Measurements from ENCODE around the gene RHOU.

- no peak for TF ChIP-seq CTCF (IDR thresholded peaks at IDR 0.05)
- TF ChIP-seq POLR2A (IDR thresholded peaks at IDR 0.05): no peak
- no peak for TF ChIP-seq POLR2AphosphoS5 (IDR thresholded peaks at IDR 0.05)
Observed at GRCh38 chr1:228727681-228728171, 7.6 kb upstream of the RHOU start.
